VCaP (cell line): ENCODE results near the gene CHST11.

Source experiments
- H3K27ac ChIP-seq: fragments of 450-650 bp; 2 replicates; pipeline ENCODE4 v1.5.1; 2017
- CTCF ChIP-seq: fragments of 450-650 bp; conservative IDR thresholded peaks from 2 replicates; pipeline ENCODE4 v1.5.1; 2017; ENCODE audit warnings: mild to moderate bottlenecking, moderate library complexity

Gene CHST11

GRCh38 chr12:104714369-104714768 lies 257.6 kb downstream of the CHST11 start:
- H3K27ac ChIP-seq: no peak overlapping the region
- no peak for TF ChIP-seq CTCF

GRCh38 chr12:104716172-104716571 lies 259.4 kb downstream of the CHST11 start:
- no peak overlapping the region for H3K27ac ChIP-seq
- no peak for TF ChIP-seq CTCF

- no peak for TF ChIP-seq CTCF
- H3K27ac ChIP-seq: no peak overlapping the region
Measured at GRCh38 chr12:104718304-104718929, 261.7 kb downstream of the CHST11 start.

GRCh38 chr12:104719700-104720338 lies 263.1 kb downstream of the CHST11 start:
- H3K27ac ChIP-seq: no peak overlapping the region
- no peak for TF ChIP-seq CTCF

GRCh38 chr12:104720339-104721038 lies 263.7 kb downstream of the CHST11 start:
- no peak for TF ChIP-seq CTCF
- no peak overlapping the region for H3K27ac ChIP-seq

GRCh38 chr12:104721039-104721405 lies 264.3 kb downstream of the CHST11 start:
- TF ChIP-seq CTCF: no peak

GRCh38 chr12:104721936-104722335 lies 265.2 kb downstream of the CHST11 start:
- no peak for TF ChIP-seq CTCF
- H3K27ac ChIP-seq: no peak overlapping the region

More at GRCh38 chr12:104721039-104721405, 264.3 kb downstream of the CHST11 start:
- H3K27ac ChIP-seq: no peak overlapping the region
